DMS153 (cell line): Measurements from ENCODE around the gene PDHA1.

ENCODE experiments used
- DNase-seq: peaks from one replicate; lab custom pipeline; 2025; lab: John Stamatoyannopoulos, UW

The PDHA1 gene

GRCh38 chrX:19375546-19375945 lies 31.8 kb downstream of the PDHA1 start:
- DNase-seq: no peak

- no peak for DNase-seq
Measured at GRCh38 chrX:19377799-19378198, 34.1 kb downstream of the PDHA1 start.

GRCh38 chrX:19381326-19381725 lies 37.6 kb downstream of the PDHA1 start:
- DNase-seq: no peak

GRCh38 chrX:19382555-19383145 lies 38.9 kb downstream of the PDHA1 start:
- DNase-seq: peak; percentile 2

- no peak for DNase-seq
Measured at GRCh38 chrX:19386679-19387078, 43.0 kb downstream of the PDHA1 start.

GRCh38 chrX:19388064-19388679 lies 44.4 kb downstream of the PDHA1 start:
- no peak for DNase-seq

GRCh38 chrX:19388741-19389140 lies 45.0 kb downstream of the PDHA1 start:
- no peak for DNase-seq

- DNase-seq: no peak
Measured at GRCh38 chrX:19389227-19389845, 45.6 kb downstream of the PDHA1 start.

GRCh38 chrX:19392078-19392477 lies 48.4 kb downstream of the PDHA1 start:
- DNase-seq: no peak

GRCh38 chrX:19392703-19393102 lies 49.0 kb downstream of the PDHA1 start:
- no peak for DNase-seq

GRCh38 chrX:19403696-19404095 lies 60.0 kb downstream of the PDHA1 start:
- DNase-seq: no peak

- no peak for DNase-seq
Measured at GRCh38 chrX:19410259-19410658, 66.5 kb downstream of the PDHA1 start.
